ENCODE measurements around the gene CPAMD8. TPM values are rescaled to one million over a fixed set of nuclear protein-coding genes. Genes with fewer than 3 reads are reported as not detected.
A peak's percentile ranks its signal among the peaks of the same experiment; 100 is the strongest.

Gene CPAMD8
- total and polyA plus RNA-seq, 5 donors from 2014 or later: 0.03 to 2.3 (median 0.36) TPM; not detected in 1

- H3K27ac ChIP-seq (ENCODE audit: insufficient read depth, low read length, poor library complexity, severe bottlenecking): no peak overlapping the region
- peaks cover 38% of the 10 kb centered on the region for H3K36me3 Mint-ChIP-seq
- no peaks in the 10 kb centered on the region for H3K9me3 ChIP-seq (ENCODE audit: control insufficient read depth in 2 of 2, low read length in 2 of 2)
- H3K9me3 Mint-ChIP-seq: no peaks in the 10 kb centered on the region
- ATAC-seq (ENCODE audit: low read depth in 2 of 2) (no peak), DNase-seq (no peak)
- no peaks in the 10 kb centered on the region for H3K27me3 Mint-ChIP-seq
- H3K4me1 Mint-ChIP-seq: peaks cover 0 to 3% (median 0%) of the 10 kb centered on the region in 4 donors
- no peak overlapping the region for H3K27ac Mint-ChIP-seq
- H3K27me3 ChIP-seq (ENCODE audit: control insufficient read depth, insufficient read depth, low read length): no peaks in the 10 kb centered on the region
- H3K36me3 ChIP-seq (ENCODE audit: control insufficient read depth, insufficient read depth, low read length): peaks cover 65% of the 10 kb centered on the region
- H3K4me3 ChIP-seq (ENCODE audit: low read depth, low read length): no peak overlapping the region
- H3K4me3 Mint-ChIP-seq: no peak overlapping the region
- no peaks in the 10 kb centered on the region for H3K4me1 ChIP-seq (ENCODE audit: control insufficient read depth, insufficient read depth, low read length, poor library complexity, severe bottlenecking)
Observed at GRCh38 chr19:17054746-17055145, 28.1 kb upstream of the CPAMD8 start.

GRCh38 chr19:17052439-17052838 is 25.8 kb upstream of the CPAMD8 start:
- no peak overlapping the region for H3K27ac ChIP-seq (ENCODE audit: insufficient read depth, low read length, poor library complexity, severe bottlenecking)
- peak; percentile 7 to 51 (median 20) for DNase-seq
- H3K36me3 Mint-ChIP-seq: peaks cover 20% of the 10 kb centered on the region
- H3K36me3 ChIP-seq (ENCODE audit: control insufficient read depth, insufficient read depth, low read length): peaks cover 54% of the 10 kb centered on the region
- H3K4me3 ChIP-seq (ENCODE audit: low read depth, low read length): no peak overlapping the region
- no peak overlapping the region for H3K4me3 Mint-ChIP-seq
- no peaks in the 10 kb centered on the region for H3K4me1 ChIP-seq (ENCODE audit: control insufficient read depth, insufficient read depth, low read length, poor library complexity, severe bottlenecking)
- no peaks in the 10 kb centered on the region for H3K27me3 ChIP-seq (ENCODE audit: control insufficient read depth, insufficient read depth, low read length)
- H3K27me3 Mint-ChIP-seq: no peaks in the 10 kb centered on the region
- peaks cover 0 to 3% (median 0%) of the 10 kb centered on the region in 4 donors for H3K4me1 Mint-ChIP-seq
- H3K9me3 Mint-ChIP-seq: no peaks in the 10 kb centered on the region
- peak in 1 of 2 donors; percentile 18 for ATAC-seq (ENCODE audit: low read depth in 2 of 2)
- H3K9me3 ChIP-seq (ENCODE audit: control insufficient read depth in 2 of 2, low read length in 2 of 2): no peaks in the 10 kb centered on the region
- no peak overlapping the region for H3K27ac Mint-ChIP-seq

GRCh38 chr19:17049711-17050280 is 23.2 kb upstream of the CPAMD8 start:
- Mint-ChIP-seq H3K4me1 (peaks cover 0 to 3% (median 0%) of the 10 kb centered on the region in 4 donors), H3K4me3 (no peak overlapping the region), H3K27ac (peak overlapping the region in 2 of 3 donors; percentile 26 to 32), H3K27me3 (no peaks in the 10 kb centered on the region), H3K36me3 (peaks cover 20% of the 10 kb centered on the region), H3K9me3 (no peaks in the 10 kb centered on the region)
- Histone ChIP-seq H3K27ac (ENCODE audit: insufficient read depth, low read length, poor library complexity, severe bottlenecking) (no peak overlapping the region), H3K4me3 (ENCODE audit: low read depth, low read length) (no peak overlapping the region), H3K36me3 (ENCODE audit: control insufficient read depth, insufficient read depth, low read length) (peaks cover 40% of the 10 kb centered on the region), H3K9me3 (ENCODE audit: control insufficient read depth in 2 of 2, low read length in 2 of 2) (no peaks in the 10 kb centered on the region), H3K4me1 (ENCODE audit: control insufficient read depth, insufficient read depth, low read length, poor library complexity, severe bottlenecking) (no peaks in the 10 kb centered on the region), H3K27me3 (ENCODE audit: control insufficient read depth, insufficient read depth, low read length) (no peaks in the 10 kb centered on the region)
- no peak for DNase-seq
- no peak for ATAC-seq (ENCODE audit: low read depth in 2 of 2)

GRCh38 chr19:17048885-17049453 is 22.4 kb upstream of the CPAMD8 start:
- Mint-ChIP-seq H3K36me3 (peaks cover 20% of the 10 kb centered on the region), H3K9me3 (no peaks in the 10 kb centered on the region), H3K27me3 (no peaks in the 10 kb centered on the region), H3K27ac (no peak overlapping the region), H3K4me1 (peaks cover 0 to 3% (median 0%) of the 10 kb centered on the region in 4 donors), H3K4me3 (no peak overlapping the region)
- ATAC-seq (ENCODE audit: low read depth in 2 of 2) (no peak), DNase-seq (no peak)
- Histone ChIP-seq H3K27ac (ENCODE audit: insufficient read depth, low read length, poor library complexity, severe bottlenecking) (no peak overlapping the region), H3K9me3 (ENCODE audit: control insufficient read depth in 2 of 2, low read length in 2 of 2) (no peaks in the 10 kb centered on the region), H3K27me3 (ENCODE audit: control insufficient read depth, insufficient read depth, low read length) (no peaks in the 10 kb centered on the region), H3K36me3 (ENCODE audit: control insufficient read depth, insufficient read depth, low read length) (peaks cover 37% of the 10 kb centered on the region), H3K4me3 (ENCODE audit: low read depth, low read length) (no peak overlapping the region), H3K4me1 (ENCODE audit: control insufficient read depth, insufficient read depth, low read length, poor library complexity, severe bottlenecking) (no peaks in the 10 kb centered on the region)

- Mint-ChIP-seq H3K27ac (peak overlapping the region in 1 of 3 donors; percentile 58), H3K9me3 (no peaks in the 10 kb centered on the region), H3K27me3 (peaks cover 5% of the 10 kb centered on the region), H3K36me3 (peaks cover 7% of the 10 kb centered on the region), H3K4me1 (no peaks in the 10 kb centered on the region), H3K4me3 (no peak overlapping the region)
- Histone ChIP-seq H3K36me3 (ENCODE audit: control insufficient read depth, insufficient read depth, low read length) (peaks cover 22% of the 10 kb centered on the region), H3K9me3 (ENCODE audit: control insufficient read depth in 2 of 2, low read length in 2 of 2) (no peaks in the 10 kb centered on the region), H3K4me3 (ENCODE audit: low read depth, low read length) (no peak overlapping the region), H3K27me3 (ENCODE audit: control insufficient read depth, insufficient read depth, low read length) (no peaks in the 10 kb centered on the region), H3K27ac (ENCODE audit: insufficient read depth, low read length, poor library complexity, severe bottlenecking) (no peak overlapping the region), H3K4me1 (ENCODE audit: control insufficient read depth, insufficient read depth, low read length, poor library complexity, severe bottlenecking) (no peaks in the 10 kb centered on the region)
- DNase-seq (no peak), ATAC-seq (ENCODE audit: low read depth in 2 of 2) (no peak)
Observed at GRCh38 chr19:17045907-17046502, 19.4 kb upstream of the CPAMD8 start.

GRCh38 chr19:17043744-17044143 is 17.1 kb upstream of the CPAMD8 start:
- Mint-ChIP-seq H3K27me3 (peaks cover 5% of the 10 kb centered on the region), H3K4me1 (no peaks in the 10 kb centered on the region), H3K9me3 (no peaks in the 10 kb centered on the region), H3K4me3 (no peak overlapping the region), H3K27ac (no peak overlapping the region), H3K36me3 (no peaks in the 10 kb centered on the region)
- H3K4me1 ChIP-seq (ENCODE audit: control insufficient read depth, insufficient read depth, low read length, poor library complexity, severe bottlenecking): no peaks in the 10 kb centered on the region
- H3K36me3 ChIP-seq (ENCODE audit: control insufficient read depth, insufficient read depth, low read length): peaks cover 2% of the 10 kb centered on the region
- no peak overlapping the region for H3K4me3 ChIP-seq (ENCODE audit: low read depth, low read length)
- DNase-seq: no peak
- H3K27me3 ChIP-seq (ENCODE audit: control insufficient read depth, insufficient read depth, low read length): no peaks in the 10 kb centered on the region
- ATAC-seq (ENCODE audit: low read depth in 2 of 2): no peak
- no peak overlapping the region for H3K27ac ChIP-seq (ENCODE audit: insufficient read depth, low read length, poor library complexity, severe bottlenecking)
- no peaks in the 10 kb centered on the region for H3K9me3 ChIP-seq (ENCODE audit: control insufficient read depth in 2 of 2, low read length in 2 of 2)

GRCh38 chr19:17041976-17042375 is 15.4 kb upstream of the CPAMD8 start:
- peaks cover 9% of the 10 kb centered on the region for H3K27me3 Mint-ChIP-seq
- ATAC-seq (ENCODE audit: low read depth in 2 of 2): no peak

More at GRCh38 chr19:17041976-17042375, 15.4 kb upstream of the CPAMD8 start:
- H3K4me1 Mint-ChIP-seq: no peaks in the 10 kb centered on the region
- H3K27ac ChIP-seq (ENCODE audit: insufficient read depth, low read length, poor library complexity, severe bottlenecking): no peak overlapping the region
- no peak for DNase-seq
- no peaks in the 10 kb centered on the region for H3K36me3 Mint-ChIP-seq
- H3K9me3 Mint-ChIP-seq: no peaks in the 10 kb centered on the region
- H3K4me3 Mint-ChIP-seq: no peak overlapping the region
- H3K4me3 ChIP-seq (ENCODE audit: low read depth, low read length): no peak overlapping the region
- H3K4me1 ChIP-seq (ENCODE audit: control insufficient read depth, insufficient read depth, low read length, poor library complexity, severe bottlenecking): no peaks in the 10 kb centered on the region
- H3K9me3 ChIP-seq (ENCODE audit: control insufficient read depth in 2 of 2, low read length in 2 of 2): no peaks in the 10 kb centered on the region
- H3K27ac Mint-ChIP-seq: no peak overlapping the region
- no peaks in the 10 kb centered on the region for H3K27me3 ChIP-seq (ENCODE audit: control insufficient read depth, insufficient read depth, low read length)
- H3K36me3 ChIP-seq (ENCODE audit: control insufficient read depth, insufficient read depth, low read length): no peaks in the 10 kb centered on the region
